Endothelial cell of umbilical vein (primary cell): ENCODE data around the gene SCG3. TPM values are rescaled to one million over a fixed set of nuclear protein-coding genes. Genes with fewer than 3 reads are reported as not detected.

Experiments
- BruUV-seq: library from RNA; stranded (reverse); fragments of 400-500 nt; replicated peaks from 2 replicates; lab custom pipeline; 2021; lab: Mats Ljungman, UMichigan
- CTCF ChIA-PET: fragments of 300-600, 350-600 bp; sonication (Branson Sonifier 250); formaldehyde crosslinking; loops from one replicate; lab custom pipeline; 2021; ENCODE audit warnings: antibody characterized with exemption, inconsistent platforms; lab: Charles Lee
- POLR2A ChIA-PET: fragments of 300-600, 350-600 bp; sonication (Branson Sonifier 250); formaldehyde crosslinking; loops from one replicate; lab custom pipeline; 2021; ENCODE audit warnings: antibody characterized with exemption, inconsistent platforms; lab: Charles Lee
- DNase-seq: peaks from one replicate; pipeline ENCODE4 v3.0.0-alpha.2; 2011; ENCODE audit warnings: low read depth, low spot score
- FAIRE-seq: peaks from 2 replicates; lab custom pipeline; 2011; peaks lifted over from hg19 to GRCh38; lab: Jason Lieb, UNC
- H2AFZ ChIP-seq: 2 replicates; pipeline ENCODE4 v1.6.0; 2012; ENCODE audit warnings: low read depth, low read length, control low read depth, inconsistent platforms
- H3K27ac ChIP-seq: 2 replicates; pipeline ENCODE4 v1.5.1; 2011; ENCODE audit warnings: low read depth, mild to moderate bottlenecking, control low read depth, low read length, moderate library complexity; ENCODE audit not compliant: insufficient read depth
- H3K27me3 ChIP-seq, 2 experiments: 2 replicates each; pipeline versions ENCODE4 v1.6.0 to v1.6.1; 2011; ENCODE audit warnings: low read length in 2 of 2, mixed read lengths in 1 of 2; ENCODE audit not compliant: control insufficient read depth in 2 of 2, insufficient read depth in 2 of 2
- H3K36me3 ChIP-seq, 2 experiments: 2 replicates in 1 of 2; 3 replicates in 1 of 2; pipeline ENCODE4 v1.5.1; 2011; ENCODE audit warnings: low read length in 2 of 2, mild to moderate bottlenecking in 1 of 2, moderate library complexity in 1 of 2; ENCODE audit not compliant: control insufficient read depth in 2 of 2, insufficient read depth in 2 of 2; ENCODE audit errors: extremely low read depth in 1 of 2
- H3K4me1 ChIP-seq: 3 replicates; pipeline ENCODE4 v1.5.1; 2011; ENCODE audit warnings: mild to moderate bottlenecking, low read length; ENCODE audit not compliant: control insufficient read depth, insufficient read depth; ENCODE audit errors: extremely low read depth
- H3K4me2 ChIP-seq: 2 replicates; pipeline ENCODE4 v1.6.1; 2011; ENCODE audit warnings: low read length, control low read depth, mixed read lengths; ENCODE audit not compliant: insufficient read depth
- H3K4me3 ChIP-seq, 3 experiments: fragments of 200-600 bp in 1 of 3; sonication (generic), shearing (Covaris generic) in 1 of 3; replicated peaks in 1 of 3; 2 replicates each; pipeline ENCODE4 v1.5.1; 2011 to 2016; ENCODE audit warnings: control low read depth in 3 of 3, low read length in 3 of 3, mild to moderate bottlenecking in 2 of 3, inconsistent platforms in 1 of 3, low read depth in 1 of 3, moderate library complexity in 1 of 3; ENCODE audit not compliant: insufficient read depth in 1 of 3
- H3K79me2 ChIP-seq: 2 replicates; pipeline ENCODE4 v1.6.0; 2012; ENCODE audit warnings: low read length, inconsistent platforms; ENCODE audit not compliant: control insufficient read depth, insufficient read depth
- H3K9ac ChIP-seq: replicated peaks from 2 replicates; pipeline ENCODE3; 2011; ENCODE audit warnings: low read length, control low read depth; ENCODE audit not compliant: insufficient read depth; ENCODE audit errors: extremely low read depth
- H3K9me1 ChIP-seq: replicated peaks from 3 replicates; pipeline ENCODE4 v1.6.0; 2011; ENCODE audit warnings: mild to moderate bottlenecking, low read length; ENCODE audit not compliant: control insufficient read depth, insufficient read depth; ENCODE audit errors: extremely low read depth
- H3K9me3 ChIP-seq: replicated peaks from 2 replicates; pipeline ENCODE4 v1.5.1; 2012; ENCODE audit warnings: low read length, inconsistent platforms; ENCODE audit not compliant: control insufficient read depth, insufficient read depth
- H4K20me1 ChIP-seq: replicated peaks from 2 replicates; pipeline ENCODE3; 2011; ENCODE audit warnings: mild to moderate bottlenecking, low read length; ENCODE audit not compliant: control insufficient read depth, insufficient read depth; ENCODE audit errors: extremely low read depth
- CTCF ChIP-seq, 2 donors: IDR thresholded peaks; 1 replicate in 1 of 2; 2 replicates in 1 of 2; pipeline ENCODE4 v1.5.1; 2011; ENCODE audit warnings: low read length in 2 of 2, mild to moderate bottlenecking in 2 of 2, moderate library complexity in 2 of 2, control low read depth in 1 of 2, inconsistent platforms in 1 of 2, low read depth in 1 of 2; ENCODE audit not compliant: insufficient read depth in 1 of 2; ENCODE audit errors: extremely low read depth in 1 of 2
- EZH2 ChIP-seq: IDR thresholded peaks from 2 replicates; pipeline ENCODE4 v1.6.1; 2012; ENCODE audit warnings: borderline replicate concordance, low read depth, mild to moderate bottlenecking, moderate library complexity, low read length, inconsistent platforms; ENCODE audit not compliant: severe bottlenecking
- FOS ChIP-seq: IDR thresholded peaks from 2 replicates; pipeline ENCODE4 v1.6.1; 2011; ENCODE audit warnings: mild to moderate bottlenecking, low read length, moderate library complexity, borderline replicate concordance; ENCODE audit not compliant: insufficient read depth
- GATA2 ChIP-seq: IDR thresholded peaks from 2 replicates; pipeline ENCODE4 v1.7.0; 2011; ENCODE audit warnings: low read depth, mild to moderate bottlenecking, moderate library complexity, mixed read lengths, low read length; ENCODE audit not compliant: insufficient read length, insufficient read depth
- JUN ChIP-seq: IDR thresholded peaks from 2 replicates; pipeline ENCODE4 v1.6.1; 2011; ENCODE audit warnings: borderline replicate concordance, low read depth; ENCODE audit not compliant: insufficient read length, insufficient read depth
- MAX ChIP-seq: IDR thresholded peaks from 2 replicates; pipeline ENCODE4 v1.6.1; 2011; ENCODE audit not compliant: insufficient read depth, insufficient read length
- MYC ChIP-seq: IDR thresholded peaks from one replicate; pipeline ENCODE4 v1.6.1; 2011; ENCODE audit warnings: mild to moderate bottlenecking, low read depth, low read length
- POLR2A ChIP-seq: IDR thresholded peaks from 2 replicates; pipeline ENCODE4 v1.6.1; 2012; ENCODE audit warnings: low read depth, mild to moderate bottlenecking, control low read depth, low read length
- POLR2AphosphoS5 ChIP-seq: IDR thresholded peaks from 2 replicates; pipeline ENCODE4 v1.6.1; 2012; ENCODE audit warnings: low read depth, mild to moderate bottlenecking, control low read depth, low read length, moderate library complexity; ENCODE audit not compliant: insufficient read depth
- dilution Hi-C: fragments of 300-500 bp; cut with MboI; formaldehyde crosslinking; loops from one replicate; pipeline ENCODE4 v1.15.0; 2019; ENCODE audit warnings: low sequenced_read_pairs; ENCODE audit not compliant: extremely low pct_ligation_motif_present
- intact Hi-C: fragments of 100-400 bp; cut with micrococcal nuclease; formaldehyde crosslinking; loops from one replicate; pipeline ENCODE4 v1.10.0; 2022
- polyA plus RNA-seq, 4 experiments: library from polyadenylated mRNA; depleted of rRNA in 3 of 4; stranded (reverse) in 3 of 4; unstranded in 1 of 4; fragments of >200 nt; gene quantifications; 2 replicates each; pipeline versions ENCODE4 v1.2.1 to v1.2.3, GENCODE V29; 2011 to 2012; ENCODE audit warnings: missing spikeins in 1 of 4
- total RNA-seq: library from RNA; stranded (reverse); gene quantifications from 2 replicates; pipeline ENCODE4 v1.2.3, GENCODE V29; 2021

Gene SCG3
- total and polyA plus RNA-seq, 2 donors (not counting 3 experiments of a cell fraction or from before 2014, with no cell fraction given): not detected

- no peaks in the 10 kb centered on the region for H3K9me1 ChIP-seq
- no peak overlapping the region for H3K4me2 ChIP-seq
- TF ChIP-seq FOS (no peak), POLR2A (no peak), MYC (no peak), CTCF (IDR thresholded peaks at IDR 0.05; ENCODE audit: extremely low read depth in 1 of 2, insufficient read depth in 1 of 2, low read depth in 1 of 2, low read length in 2 of 2) (no peak), GATA2 (no peak), MAX (no peak)
- BruUV-seq: no TSS peak
- H3K4me1 ChIP-seq: no peaks in the 10 kb centered on the region
- H3K9me3 ChIP-seq: no peaks in the 10 kb centered on the region
- intact Hi-C loops: no loop called here
- no peak overlapping the region for H2AFZ ChIP-seq
- H3K79me2 ChIP-seq: no peaks in the 10 kb centered on the region
- CTCF ChIA-PET: interaction anchor here (3.2 kb wide), 1 partner anchor 85 kb away, joined by 11 read pairs; no protein-coding TSS in a partner anchor
- DNase-seq (no peak), FAIRE-seq (no peak)
- H3K4me3 ChIP-seq: no peak overlapping the region
- no peak overlapping the region for H3K9ac ChIP-seq
- POLR2A ChIA-PET: no interaction called here
- H3K27me3 ChIP-seq: peaks cover 12 to 32% of the 10 kb centered on the region in 2 experiments
- dilution Hi-C loops: no loop called here
- H3K27ac ChIP-seq: no peak overlapping the region
- no peaks in the 10 kb centered on the region for H4K20me1 ChIP-seq
- no peaks in the 10 kb centered on the region for H3K36me3 ChIP-seq
Observed at GRCh38 chr15:51692154-51692553, 10.9 kb downstream of the SCG3 start.

GRCh38 chr15:51696566-51696965, 15.3 kb downstream of the SCG3 start:
- Histone ChIP-seq H3K27ac (no peak overlapping the region), H3K36me3 (no peaks in the 10 kb centered on the region), H3K4me1 (no peaks in the 10 kb centered on the region), H2AFZ (no peak overlapping the region), H3K9me3 (no peaks in the 10 kb centered on the region), H3K9ac (no peak overlapping the region), H3K4me2 (no peak overlapping the region), H3K4me3 (no peak overlapping the region), H3K27me3 (peaks cover 11 to 34% of the 10 kb centered on the region in 2 experiments), H3K9me1 (no peaks in the 10 kb centered on the region), H3K79me2 (no peaks in the 10 kb centered on the region), H4K20me1 (no peaks in the 10 kb centered on the region)
- CTCF ChIA-PET: interaction anchor here (1.0 kb wide), 1 partner anchor 10 kb away, joined by 3 read pairs; no protein-coding TSS in a partner anchor
- POLR2A ChIA-PET: no interaction called here
- DNase-seq (no peak), FAIRE-seq (no peak)
- BruUV-seq: no TSS peak
- TF ChIP-seq MAX: no peak
- TF ChIP-seq JUN: no peak
- no peak for TF ChIP-seq MYC
- TF ChIP-seq POLR2A: no peak
- TF ChIP-seq CTCF (IDR thresholded peaks at IDR 0.05; ENCODE audit: extremely low read depth in 1 of 2, insufficient read depth in 1 of 2, low read depth in 1 of 2, low read length in 2 of 2): no peak
- no peak for TF ChIP-seq GATA2
- TF ChIP-seq FOS: no peak
- TF ChIP-seq POLR2AphosphoS5: no peak
- TF ChIP-seq EZH2: no peak
- intact Hi-C loops (no loop called here), dilution Hi-C loops (no loop called here)
